Choroid plexus epithelial cell (primary cell): ENCODE measurements around the gene SRM.
A peak's percentile ranks its signal among the peaks of the same experiment; 100 is the strongest.
"Not testable (repeated sequence)": the region's sequence is repeated elsewhere in the genome, so short reads cannot be mapped to it uniquely, and the experiment has no call there.

Source experiments
- DNase-seq: peaks from one replicate; pipeline ENCODE4 v3.0.0-alpha.2; 2010; ENCODE audit warnings: low read depth
- H3K4me3 ChIP-seq: 2 replicates; pipeline ENCODE4 v1.5.1; 2011; ENCODE audit warnings: low read depth, mild to moderate bottlenecking, control low read depth, low read length, moderate library complexity
- CTCF ChIP-seq: conservative IDR thresholded peaks from 2 replicates; pipeline ENCODE4 v1.5.1; 2011; ENCODE audit warnings: low read depth, mild to moderate bottlenecking, control low read depth, inconsistent platforms, low read length, moderate library complexity

SRM gene

GRCh38 chr1:11059968-11060830 lies at the start of gene SRM:
Gene SRM, minus strand, starts transcription at chr1:11060018. Its CDS starts 75 bp downstream, at chr1:11059943.
- DNase-seq = peak; percentile 90
- peak; percentile 35 for TF ChIP-seq CTCF
- peak within 1 kb of the TSS; percentile 86 for H3K4me3 ChIP-seq

GRCh38 chr1:11109047-11109760 lies 49.4 kb upstream of the SRM start:
- no peak for DNase-seq
- H3K4me3 ChIP-seq = no peak overlapping the region
- TF ChIP-seq CTCF = no peak

GRCh38 chr1:11107599-11107998 lies 47.8 kb upstream of the SRM start:
- DNase-seq = no peak
- H3K4me3 ChIP-seq = no peak overlapping the region
- TF ChIP-seq CTCF = no peak

GRCh38 chr1:11105586-11105985 lies 45.8 kb upstream of the SRM start:
- no peak for TF ChIP-seq CTCF
- DNase-seq = no peak
- H3K4me3 ChIP-seq = no peak overlapping the region

GRCh38 chr1:11101347-11101746 lies 41.5 kb upstream of the SRM start:
- no peak for DNase-seq
- TF ChIP-seq CTCF = no peak
- H3K4me3 ChIP-seq = no peak overlapping the region

- DNase-seq, H3K4me3 ChIP-seq: not testable (repeated sequence)
Observed at GRCh38 chr1:11100806-11101205, 41.0 kb upstream of the SRM start.

- TF ChIP-seq CTCF = no peak
- no peak for DNase-seq
Observed at GRCh38 chr1:11100149-11100493, 40.3 kb upstream of the SRM start.

More at GRCh38 chr1:11100149-11100493, 40.3 kb upstream of the SRM start:
- H3K4me3 ChIP-seq = peak overlapping the region; percentile 69
